OCI-LY7 (cell line): ENCODE measurements around the gene NOXA1. TPM values are rescaled to one million over a fixed set of nuclear protein-coding genes. Genes with fewer than 3 reads are reported as not detected.

Experiments used
- BruUV-seq: library from RNA; stranded (reverse); fragments of 400-500 nt; replicated peaks from 2 replicates; lab custom pipeline; 2021; lab: Mats Ljungman, UMichigan
- CTCF ChIA-PET: fragments of 300-600 bp; sonication (Branson Sonifier 250); formaldehyde crosslinking; loops from one replicate; lab custom pipeline; 2022; ENCODE audit warnings: antibody characterized with exemption; ENCODE audit not compliant: unreplicated experiment; lab: Charles Lee
- POLR2A ChIA-PET: fragments of 300-600 bp; sonication (Branson Sonifier 250); formaldehyde crosslinking; loops from one replicate; lab custom pipeline; 2022; ENCODE audit warnings: antibody characterized with exemption; lab: Charles Lee
- DNase-seq: peaks from one replicate; pipeline ENCODE4 v3.0.0-alpha.2; 2015; ENCODE audit warnings: low spot score
- H2AFZ ChIP-seq: fragments of 200-600 bp; sonication (generic), shearing (Covaris generic); 2 replicates; pipeline ENCODE4 v1.6.1; 2014; ENCODE audit warnings: mild to moderate bottlenecking, antibody characterized with exemption, low read length, moderate library complexity
- H3K27ac ChIP-seq: fragments of 200-600 bp; sonication (generic); 2 replicates; pipeline ENCODE4 v1.5.1; 2014; ENCODE audit warnings: mixed run types, low read depth, mild to moderate bottlenecking, moderate library complexity, low read length, inconsistent platforms; ENCODE audit not compliant: poor library complexity, severe bottlenecking
- H3K36me3 ChIP-seq: fragments of 200-600 bp; sonication (generic); 2 replicates; pipeline ENCODE4 v1.6.1; 2014; ENCODE audit warnings: mild to moderate bottlenecking, antibody characterized with exemption, low read length, moderate library complexity, mixed read lengths; ENCODE audit not compliant: insufficient read depth
- H3K4me1 ChIP-seq: fragments of 200-600 bp; sonication (generic); 2 replicates; pipeline ENCODE4 v1.5.1; 2014; ENCODE audit warnings: mild to moderate bottlenecking, low read length; ENCODE audit not compliant: insufficient read depth, poor library complexity, severe bottlenecking
- H3K4me2 ChIP-seq: fragments of 200-600 bp; sonication (generic); 2 replicates; pipeline ENCODE4 v1.6.1; 2014; ENCODE audit warnings: mild to moderate bottlenecking, low read length
- H3K4me3 ChIP-seq: fragments of 200-600 bp; sonication (generic); 2 replicates; pipeline ENCODE4 v1.5.1; 2014; ENCODE audit warnings: mild to moderate bottlenecking, low read depth, low read length; ENCODE audit not compliant: poor library complexity, severe bottlenecking
- H3K79me2 ChIP-seq: fragments of 200-600 bp; sonication (generic); 2 replicates; pipeline ENCODE4 v1.6.1; 2016; ENCODE audit warnings: low read depth, mild to moderate bottlenecking, low read length, moderate library complexity, mixed read lengths; ENCODE audit not compliant: insufficient read depth
- H3K9me2 ChIP-seq: fragments of 200-600 bp; sonication (generic); 2 replicates; pipeline ENCODE4 v1.6.1; 2016; ENCODE audit warnings: mild to moderate bottlenecking, low read length, mixed read lengths; ENCODE audit not compliant: insufficient read depth
- H3K9me3 ChIP-seq: fragments of 200-600 bp; sonication (generic); 2 replicates; pipeline ENCODE4 v1.6.1; 2014; ENCODE audit warnings: mild to moderate bottlenecking, mixed run types, low read length, mixed read lengths
- H4K20me1 ChIP-seq: fragments of 200-600 bp; sonication (generic); 2 replicates; pipeline ENCODE4 v1.6.1; 2014; ENCODE audit warnings: mild to moderate bottlenecking, antibody characterized with exemption, low read length, moderate library complexity, mixed read lengths; ENCODE audit not compliant: insufficient read depth
- EZH2phosphoT487 ChIP-seq: fragments of 200-600 bp; sonication (generic); IDR thresholded peaks from 2 replicates; pipeline ENCODE4 v1.6.1; 2018; ENCODE audit warnings: low read depth, borderline replicate concordance, mild to moderate bottlenecking, mixed run types, antibody characterized with exemption, low read length, moderate library complexity, mixed read lengths
- intact Hi-C: fragments of 100-400 bp; cut with micrococcal nuclease; formaldehyde crosslinking; loops from one replicate; pipeline ENCODE4 v1.10.0; 2022; ENCODE audit not compliant: unreplicated experiment
- total RNA-seq, 2 experiments: library from RNA; depleted of rRNA in 1 of 2; stranded (reverse); fragments of >200 nt in 1 of 2; shearing (Covaris generic) in 1 of 2; gene quantifications; 2 replicates each; pipeline ENCODE4 v1.2.3, GENCODE V29; 2014 to 2022
- TF ChIP-seq, protein P1 (sequence below): fragments of 200-600 bp; sonication (generic); conservative IDR thresholded peaks from 2 replicates; pipeline ENCODE4 v1.5.1; 2014; ENCODE audit warnings: mild to moderate bottlenecking, antibody characterized with exemption, low read length, moderate library complexity, mixed read lengths

NOXA1 gene
- total RNA-seq, 2 experiments from 2014 or later = not detected

DNA sequence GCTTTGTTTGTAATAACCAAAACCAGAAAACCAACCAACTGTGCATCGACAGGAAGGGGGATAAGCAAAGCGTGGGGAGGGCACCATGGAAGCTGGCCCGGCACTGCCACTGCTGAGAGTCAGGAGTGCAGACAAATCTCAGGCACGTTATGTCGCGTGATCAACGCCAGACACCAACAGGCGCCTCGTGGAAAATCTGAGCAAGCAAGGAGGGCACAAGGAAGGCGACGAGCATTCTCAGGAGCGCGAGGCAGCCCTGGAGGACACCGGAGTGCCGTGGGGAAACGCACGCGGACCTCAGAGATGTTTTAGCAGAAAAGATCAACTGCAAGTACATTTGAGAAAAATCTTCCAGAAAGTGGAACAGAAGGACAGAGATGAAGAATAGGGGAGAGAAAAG lies 51.1 kb downstream of the NOXA1 start:
- intact Hi-C loops = no loop called here
- Histone ChIP-seq H3K4me2 (no peak overlapping the region), H3K79me2 (no peaks in the 10 kb centered on the region), H3K27ac (no peak overlapping the region), H4K20me1 (no peaks in the 10 kb centered on the region), H2AFZ (no peak overlapping the region), H3K9me2 (no peaks in the 10 kb centered on the region), H3K36me3 (no peaks in the 10 kb centered on the region), H3K9me3 (peaks cover 18% of the 10 kb centered on the region), H3K4me3 (no peak overlapping the region), H3K4me1 (peaks cover 6% of the 10 kb centered on the region)
- BruUV-seq = no TSS peak
- TF ChIP-seq, protein P1, sequence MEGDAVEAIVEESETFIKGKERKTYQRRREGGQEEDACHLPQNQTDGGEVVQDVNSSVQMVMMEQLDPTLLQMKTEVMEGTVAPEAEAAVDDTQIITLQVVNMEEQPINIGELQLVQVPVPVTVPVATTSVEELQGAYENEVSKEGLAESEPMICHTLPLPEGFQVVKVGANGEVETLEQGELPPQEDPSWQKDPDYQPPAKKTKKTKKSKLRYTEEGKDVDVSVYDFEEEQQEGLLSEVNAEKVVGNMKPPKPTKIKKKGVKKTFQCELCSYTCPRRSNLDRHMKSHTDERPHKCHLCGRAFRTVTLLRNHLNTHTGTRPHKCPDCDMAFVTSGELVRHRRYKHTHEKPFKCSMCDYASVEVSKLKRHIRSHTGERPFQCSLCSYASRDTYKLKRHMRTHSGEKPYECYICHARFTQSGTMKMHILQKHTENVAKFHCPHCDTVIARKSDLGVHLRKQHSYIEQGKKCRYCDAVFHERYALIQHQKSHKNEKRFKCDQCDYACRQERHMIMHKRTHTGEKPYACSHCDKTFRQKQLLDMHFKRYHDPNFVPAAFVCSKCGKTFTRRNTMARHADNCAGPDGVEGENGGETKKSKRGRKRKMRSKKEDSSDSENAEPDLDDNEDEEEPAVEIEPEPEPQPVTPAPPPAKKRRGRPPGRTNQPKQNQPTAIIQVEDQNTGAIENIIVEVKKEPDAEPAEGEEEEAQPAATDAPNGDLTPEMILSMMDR = no peak
- no peak for TF ChIP-seq EZH2phosphoT487
- DNase-seq = no peak
- ChIA-PET CTCF (no interaction called here), POLR2A (no interaction called here)

- Histone ChIP-seq H3K79me2 (no peaks in the 10 kb centered on the region), H3K4me3 (no peak overlapping the region), H3K9me3 (peaks cover 18% of the 10 kb centered on the region), H3K27ac (no peak overlapping the region), H3K4me2 (no peak overlapping the region), H3K9me2 (no peaks in the 10 kb centered on the region), H3K4me1 (peaks cover 4% of the 10 kb centered on the region), H3K36me3 (no peaks in the 10 kb centered on the region), H2AFZ (no peak overlapping the region), H4K20me1 (no peaks in the 10 kb centered on the region)
- no peak for DNase-seq
- ChIA-PET POLR2A (no interaction called here), CTCF (no interaction called here)
- TF ChIP-seq EZH2phosphoT487 = no peak
- TF ChIP-seq, protein P1 = no peak
- intact Hi-C loops = no loop called here
- no TSS peak for BruUV-seq
Measured at GRCh38 chr9:137475666-137476065, 52.5 kb downstream of the NOXA1 start.

GRCh38 chr9:137476856-137477255 lies 53.7 kb downstream of the NOXA1 start:
- Histone ChIP-seq H3K4me3 (no peak overlapping the region), H3K4me2 (no peak overlapping the region), H3K9me3 (peaks cover 18% of the 10 kb centered on the region), H2AFZ (no peak overlapping the region), H3K9me2 (no peaks in the 10 kb centered on the region), H3K27ac (no peak overlapping the region), H3K79me2 (no peaks in the 10 kb centered on the region), H4K20me1 (no peaks in the 10 kb centered on the region), H3K4me1 (no peaks in the 10 kb centered on the region), H3K36me3 (no peaks in the 10 kb centered on the region)
- CTCF ChIA-PET = no interaction called here
- POLR2A ChIA-PET = no interaction called here
- intact Hi-C loops = no loop called here
- BruUV-seq = no TSS peak
- no peak for DNase-seq
- TF ChIP-seq, protein P1 = no peak
- TF ChIP-seq EZH2phosphoT487 = no peak
